Uterus (tissue), 2 donors: ENCODE measurements around the gene FAM118B.

Experiments used
- POLR2A ChIP-seq, 2 donors: fragments of 450-650 bp; IDR thresholded peaks; one replicate each; pipeline ENCODE4 v1.6.1; 2016; ENCODE audit warnings: antibody characterized with exemption in 2 of 2, mild to moderate bottlenecking in 1 of 2, moderate library complexity in 1 of 2
- TF ChIP-seq, protein P1 (sequence below), 4 experiments: fragments of 200-600 bp in 2 of 4; fragments of 450-650 bp in 2 of 4; sonication (generic) in 2 of 4; IDR thresholded peaks; one replicate each; pipeline ENCODE4 v1.5.1; 2016 to 2019; ENCODE audit warnings: antibody characterized with exemption in 4 of 4, mild to moderate bottlenecking in 2 of 4, moderate library complexity in 1 of 4

- TF ChIP-seq, protein P1, sequence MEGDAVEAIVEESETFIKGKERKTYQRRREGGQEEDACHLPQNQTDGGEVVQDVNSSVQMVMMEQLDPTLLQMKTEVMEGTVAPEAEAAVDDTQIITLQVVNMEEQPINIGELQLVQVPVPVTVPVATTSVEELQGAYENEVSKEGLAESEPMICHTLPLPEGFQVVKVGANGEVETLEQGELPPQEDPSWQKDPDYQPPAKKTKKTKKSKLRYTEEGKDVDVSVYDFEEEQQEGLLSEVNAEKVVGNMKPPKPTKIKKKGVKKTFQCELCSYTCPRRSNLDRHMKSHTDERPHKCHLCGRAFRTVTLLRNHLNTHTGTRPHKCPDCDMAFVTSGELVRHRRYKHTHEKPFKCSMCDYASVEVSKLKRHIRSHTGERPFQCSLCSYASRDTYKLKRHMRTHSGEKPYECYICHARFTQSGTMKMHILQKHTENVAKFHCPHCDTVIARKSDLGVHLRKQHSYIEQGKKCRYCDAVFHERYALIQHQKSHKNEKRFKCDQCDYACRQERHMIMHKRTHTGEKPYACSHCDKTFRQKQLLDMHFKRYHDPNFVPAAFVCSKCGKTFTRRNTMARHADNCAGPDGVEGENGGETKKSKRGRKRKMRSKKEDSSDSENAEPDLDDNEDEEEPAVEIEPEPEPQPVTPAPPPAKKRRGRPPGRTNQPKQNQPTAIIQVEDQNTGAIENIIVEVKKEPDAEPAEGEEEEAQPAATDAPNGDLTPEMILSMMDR (IDR thresholded peaks at IDR 0.05): no peak
- TF ChIP-seq POLR2A (IDR thresholded peaks at IDR 0.05): no peak
Measured at GRCh38 chr11:126210871-126211235, 729 bp upstream of the FAM118B start.
